ENCODE measurements around the gene CRTC2. TPM values are rescaled to one million over a fixed set of nuclear protein-coding genes. Genes with fewer than 3 reads are reported as not detected.
A peak's percentile ranks its signal among the peaks of the same experiment; 100 is the strongest.
"Not testable (repeated sequence)": the region's sequence is repeated elsewhere in the genome, so short reads cannot be mapped to it uniquely, and the experiment has no call there.

The CRTC2 gene
- total and polyA plus RNA-seq, 12 donors: 8.4 to 138 (median 31.8) TPM

DNA sequence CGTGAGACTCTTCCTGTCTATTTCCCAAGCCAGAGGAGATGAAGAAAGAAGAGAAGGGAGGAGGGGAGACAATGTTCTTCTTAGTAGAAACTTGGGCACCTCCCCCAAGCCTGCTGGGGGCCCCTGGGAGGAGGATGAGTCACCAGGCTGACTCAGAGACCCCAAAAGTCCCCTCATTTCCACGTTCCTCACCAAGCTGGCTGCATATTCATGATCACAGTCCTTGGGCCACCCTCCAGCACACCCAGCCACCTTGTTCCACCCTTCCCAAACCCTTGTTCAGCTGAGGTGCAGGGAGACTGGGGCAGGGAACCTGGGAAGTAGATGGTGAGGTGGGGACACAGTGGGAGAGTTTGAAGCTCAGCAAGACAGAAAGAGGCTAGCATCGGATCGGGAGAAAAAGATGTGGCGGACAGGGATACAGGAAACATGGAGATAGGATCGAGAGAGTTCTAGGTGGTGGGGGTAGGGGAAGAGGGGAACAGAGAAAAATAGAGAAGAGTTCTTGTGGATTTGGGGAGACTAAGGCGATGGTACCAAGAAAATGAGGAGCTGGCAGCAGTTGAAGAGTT lies 27.0 kb upstream of the CRTC2 start:
- intact Hi-C loops (cut with DNase I): loop anchor here (5.0 to 10.0 kb wide), 2 partner anchors 188 to 301 kb away; no protein-coding TSS in a partner anchor
- DNase-seq: peak in 3 of 7 donors; percentile 37 to 54 (median 51)

GRCh38 chr1:153984123-153984894 lies 25.9 kb upstream of the CRTC2 start:
- intact Hi-C loops (cut with DNase I): loop anchor here in 1 of 2 donors (10.0 kb wide), 1 partner anchor 300 kb away; no protein-coding TSS in a partner anchor
- Histone ChIP-seq H3K36me3 (replicated peaks in 1 of 2) (peaks cover 0 to 11% of the 10 kb centered on the region in 2 donors), H3K27me3 (no peaks in the 10 kb centered on the region), H3K27ac (peak overlapping the region in 4 of 5 donors; percentile 5 to 89 (median 67)), H3K9me3 (replicated peaks in 1 of 3) (no peaks in the 10 kb centered on the region), H3K4me1 (replicated peaks in 1 of 2) (peaks cover 15 to 24% of the 10 kb centered on the region in 2 donors), H3K4me3 (peak overlapping the region in 1 of 4 donors; percentile 84)
- 58 to 70% (median 63%) methylated on average over 6 of the region's 6 CpGs for WGBS, 4 donors
- peak in 1 of 6 experiments; percentile 5 for TF ChIP-seq CTCF (IDR thresholded peaks at IDR 0.05)
- TF ChIP-seq POLR2A (IDR thresholded peaks at IDR 0.05): no peak
- no peak for DNase-seq

More for the DNA sequence above, 27.0 kb upstream of the CRTC2 start:
- peak overlapping the region; percentile 23 to 90 (median 88) for H3K27ac ChIP-seq
- H3K4me3 ChIP-seq: peak overlapping the region in 3 of 4 donors; percentile 53 to 84 (median 70)
- H3K36me3 ChIP-seq (replicated peaks in 1 of 2): peaks cover 0 to 11% of the 10 kb centered on the region in 2 donors
- TF ChIP-seq CTCF (IDR thresholded peaks at IDR 0.05) (no peak), POLR2A (IDR thresholded peaks at IDR 0.05) (no peak)
- no peaks in the 10 kb centered on the region for H3K27me3 ChIP-seq
- peaks cover 15 to 28% of the 10 kb centered on the region in 2 donors for H3K4me1 ChIP-seq (replicated peaks in 1 of 2)
- WGBS, 4 donors: 10 to 15% (median 12%) methylated on average over 7 of the region's 7 CpGs
- no peaks in the 10 kb centered on the region for H3K9me3 ChIP-seq (replicated peaks in 1 of 3)

DNA sequence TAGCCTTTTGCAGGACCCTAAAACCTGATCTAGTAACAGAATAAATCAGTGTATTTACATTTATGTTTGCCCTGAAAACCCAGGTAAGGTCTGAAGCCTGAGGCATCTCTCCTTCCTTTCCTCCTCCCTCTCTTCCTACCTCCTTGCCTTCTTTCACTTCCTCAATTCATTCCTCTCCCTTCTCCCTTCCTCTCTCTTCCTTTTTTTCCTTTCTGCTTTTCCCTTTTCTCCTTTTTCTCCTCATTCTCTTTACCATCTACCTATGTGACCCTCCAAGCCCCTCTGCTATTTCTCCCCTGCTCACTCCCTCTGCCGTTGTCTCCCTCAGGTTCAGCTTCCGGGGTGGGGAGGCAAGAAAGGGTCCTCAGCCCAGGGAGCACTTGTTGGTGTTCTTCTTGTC lies 23.3 kb upstream of the CRTC2 start:
- 87 to 96% (median 90%) methylated on average over 2 of the region's 2 CpGs for WGBS, 4 donors
- intact Hi-C loops (cut with DNase I): loop anchor here in 1 of 2 donors (10.0 kb wide), 1 partner anchor 297 kb away; no protein-coding TSS in a partner anchor
- H3K27ac ChIP-seq; DNase-seq; H3K4me3 ChIP-seq; H3K27me3 ChIP-seq; H3K9me3 ChIP-seq (replicated peaks in 1 of 3): not testable (repeated sequence)
- Histone ChIP-seq H3K4me1 (replicated peaks in 1 of 2) (peaks cover 22 to 29% of the 10 kb centered on the region in 2 donors), H3K36me3 (replicated peaks in 1 of 2) (peaks cover 0 to 16% of the 10 kb centered on the region in 2 donors)

DNA sequence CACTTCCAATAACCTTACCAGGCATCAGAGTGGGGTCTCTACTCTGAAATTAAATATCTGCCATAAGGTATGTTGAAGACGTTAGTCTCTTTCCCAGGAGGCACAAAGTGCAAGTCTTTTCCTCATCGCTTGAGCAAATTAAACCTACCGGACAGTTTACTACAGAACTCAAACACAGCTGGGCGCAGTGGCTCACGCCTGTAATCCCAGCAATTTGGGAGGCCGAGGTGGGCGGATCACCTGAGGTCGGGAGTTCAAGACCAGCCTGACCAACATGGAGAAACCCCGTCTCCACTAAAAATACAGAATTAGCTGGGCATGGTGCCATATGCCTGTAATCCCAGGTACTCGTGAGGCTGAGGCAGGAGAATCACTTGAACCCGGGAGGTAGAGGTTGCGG lies 20.7 kb upstream of the CRTC2 start:
- DNase-seq: not testable (repeated sequence)
- WGBS, 4 donors: 90 to 94% (median 92%) methylated on average over 12 of the region's 12 CpGs
- H3K36me3 ChIP-seq (replicated peaks in 1 of 2): peaks cover 0 to 38% of the 10 kb centered on the region in 2 donors

DNA sequence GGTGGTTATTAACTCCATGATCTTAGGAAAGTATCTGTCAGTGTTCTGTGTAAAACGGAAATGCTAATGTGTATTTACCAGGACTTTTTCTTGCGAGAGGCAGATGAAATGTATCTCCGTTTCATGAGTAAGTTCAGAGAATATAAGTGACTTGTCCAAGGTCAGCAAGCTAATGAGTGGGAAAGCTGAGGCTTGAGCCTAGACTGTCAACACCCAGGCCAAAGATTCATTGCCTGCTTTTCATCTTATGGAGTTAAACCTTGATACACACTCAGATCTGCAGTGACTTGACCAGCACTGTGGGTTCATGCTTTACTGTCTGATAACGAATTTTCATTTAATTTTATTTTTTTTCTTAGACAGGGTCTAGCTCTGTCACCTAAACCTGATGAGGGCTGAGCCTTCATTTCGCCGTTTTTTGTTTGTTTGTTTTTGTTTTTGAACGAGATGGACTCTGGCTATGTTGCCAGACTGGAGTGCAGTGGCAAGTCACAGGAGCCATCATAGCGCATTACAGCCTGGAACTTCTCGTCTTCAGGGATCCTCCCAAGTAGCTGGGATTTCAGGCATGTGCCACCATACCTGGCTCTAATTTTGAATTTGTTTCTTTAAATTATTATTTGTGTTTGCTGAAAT lies 20.0 kb upstream of the CRTC2 start:
- no peak for DNase-seq
- Histone ChIP-seq H3K4me1 (replicated peaks in 1 of 2) (peaks cover 17 to 18% of the 10 kb centered on the region in 2 donors), H3K36me3 (replicated peaks in 1 of 2) (peaks cover 0 to 45% of the 10 kb centered on the region in 2 donors), H3K9me3 (replicated peaks in 1 of 3) (no peaks in the 10 kb centered on the region), H3K4me3 (peak overlapping the region in 3 of 4 donors; percentile 52 to 87 (median 85)), H3K27ac (peak overlapping the region in 4 of 5 donors; percentile 86 to 93 (median 91)), H3K27me3 (no peaks in the 10 kb centered on the region)
- WGBS, 4 donors: 52 to 56% (median 54%) methylated on average over 9 of the region's 9 CpGs
- intact Hi-C loops (cut with DNase I): no loop called here
- TF ChIP-seq POLR2A (IDR thresholded peaks at IDR 0.05): no peak
- TF ChIP-seq CTCF (IDR thresholded peaks at IDR 0.05): no peak

More for the DNA sequence above, 20.7 kb upstream of the CRTC2 start:
- H3K4me3 ChIP-seq; H3K27ac ChIP-seq; H3K27me3 ChIP-seq; intact Hi-C loops (cut with DNase I); H3K9me3 ChIP-seq (replicated peaks in 1 of 3): not testable (repeated sequence)
- H3K4me1 ChIP-seq (replicated peaks in 1 of 2): peaks cover 17 to 21% of the 10 kb centered on the region in 2 donors

Data from adrenal gland (tissue), 12 donors.